Measurements from ENCODE around the gene ZNF420. TPM values are rescaled to one million over a fixed set of nuclear protein-coding genes. Genes with fewer than 3 reads are reported as not detected.

ZNF420 gene
- total and polyA plus RNA-seq, 2 of the 13 experiments (the other 11 are each of a cell fraction or from before 2014, with no cell fraction given), result 1.4 to 6.6 TPM

GRCh38 chr19:37082307-37082706 lies 4.1 kb downstream of the ZNF420 start (continued):
- TF ChIP-seq SNAPC4 (CRISPR knock-in tag; IDR thresholded peaks at IDR 0.05), result no peak

- intact Hi-C loops (cut with micrococcal nuclease; ENCODE audit: unreplicated experiment) (no loop called here), in situ Hi-C loops (cut with HindIII; ENCODE audit: extremely low pct_ligation_motif_present, low pct_unique_long_range_greater_than_20kb) (no loop called here)
- H3K9ac ChIP-seq (ENCODE audit: insufficient read depth, low read depth, low read length), result no peak overlapping the region
- no peak for TF ChIP-seq PCBP2 (optimal IDR thresholded peaks at IDR 0.05; ENCODE audit: low read depth, low read length, poor library complexity, severe bottlenecking)
- TF ChIP-seq ETV5 (CRISPR knock-in tag; IDR thresholded peaks at IDR 0.05; ENCODE audit: borderline replicate concordance), result no peak
- no peak for TF ChIP-seq LRRFIP1 (CRISPR knock-in tag; conservative IDR thresholded peaks at IDR 0.05)
- TF ChIP-seq BRCA1 (CRISPR knock-in tag; IDR thresholded peaks at IDR 0.05), result no peak
- no peak for TF ChIP-seq ZSCAN31 (CRISPR knock-in tag; IDR thresholded peaks at IDR 0.05; ENCODE audit: low read depth)
- no peak for TF ChIP-seq KLF16 (CRISPR knock-in tag; IDR thresholded peaks at IDR 0.05)
- no peak for TF ChIP-seq HMGXB3 (CRISPR knock-in tag; IDR thresholded peaks at IDR 0.05; ENCODE audit: borderline replicate concordance)
- H3K9me3 ChIP-seq (ENCODE audit: low read length), result peaks cover 73% of the 10 kb centered on the region
- H3K4me2 ChIP-seq (ENCODE audit: low read depth, low read length), result no peak overlapping the region
- WGBS (ENCODE audit: low lambda C conversion rate), result 100% methylated on average over 1 of the region's 1 CpG
- H2AFZ ChIP-seq (ENCODE audit: low read length), result no peak overlapping the region
- H3K36me3 ChIP-seq (replicated peaks in 1 of 2; ENCODE audit: control insufficient read depth in 1 of 2, insufficient read depth in 2 of 2, low read length in 2 of 2), result peaks cover 4 to 12% of the 10 kb centered on the region in 2 experiments; a peak in 3 of 5 replicates
- H4K20me1 ChIP-seq (ENCODE audit: insufficient read depth, low read length), result no peaks in the 10 kb centered on the region
- ChIA-PET CTCF (ENCODE audit: low intra/inter-chr PET ratio, low total read pairs) (no interaction called here), POLR2A (no interaction called here)
- no peak overlapping the region for H3K4me3 ChIP-seq (replicated peaks in 1 of 3; ENCODE audit: insufficient read depth in 1 of 3, low read depth in 2 of 3, low read length in 3 of 3)
- H3K79me2 ChIP-seq (ENCODE audit: insufficient read depth, low read length), result no peaks in the 10 kb centered on the region
- ATAC-seq (no peak), FAIRE-seq (no peak), DNase-seq (ENCODE audit: low spot score) (no peak)
- H3K27ac ChIP-seq (ENCODE audit: extremely low read length, insufficient read depth, low read length), result no peak overlapping the region
- no peaks in the 10 kb centered on the region for H3K27me3 ChIP-seq (ENCODE audit: control insufficient read depth in 1 of 2, insufficient read depth in 2 of 2, low read length in 2 of 2)
- no TSS peak for BruUV-seq (replicated peaks)
- no peaks in the 10 kb centered on the region for H3K4me1 ChIP-seq (ENCODE audit: insufficient read depth, low read length)
These were observed 8.9 kb downstream of the ZNF420 start for GRCh38 chr19:37087110-37087509.

Measured in HepG2 (cell line).